Peyer's patch (tissue), 4 donors: ENCODE results near the gene IL22RA2.

Experiments
- POLR2A ChIP-seq, 2 donors: fragments of 450-650 bp; IDR thresholded peaks; one replicate each; pipeline ENCODE4 v1.5.1; 2017; ENCODE audit warnings: antibody characterized with exemption in 2 of 2, mild to moderate bottlenecking in 2 of 2, moderate library complexity in 2 of 2
- TF ChIP-seq, protein P1 (sequence below), 6 experiments: fragments of 450-650 bp in 4 of 6; fragments of 200-600 bp in 2 of 6; sonication (generic) in 1 of 6; IDR thresholded peaks; one replicate each; pipeline ENCODE4 v1.5.1; 2017 to 2019; ENCODE audit warnings: antibody characterized with exemption in 6 of 6, mild to moderate bottlenecking in 3 of 6, moderate library complexity in 1 of 6

DNA sequence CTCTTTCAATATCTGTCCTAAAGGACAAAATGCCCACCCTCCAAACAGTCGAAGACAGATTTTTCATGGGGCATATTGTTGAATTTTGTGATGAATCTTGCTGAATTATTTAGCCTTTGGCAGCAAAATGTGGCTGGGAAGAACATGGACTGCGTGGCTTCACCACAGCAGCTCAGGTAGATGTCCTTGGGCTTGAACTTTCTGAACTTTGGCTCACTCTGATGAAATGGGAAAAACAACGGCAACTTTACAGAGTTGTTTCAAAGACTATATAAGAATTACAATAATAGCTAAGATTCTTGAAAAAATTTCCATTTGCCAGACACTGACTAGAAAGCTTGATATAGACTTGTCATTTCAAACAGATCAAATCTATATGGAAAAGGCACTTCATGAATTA lies 75.9 kb downstream of the IL22RA2 start:
- TF ChIP-seq, protein P1, sequence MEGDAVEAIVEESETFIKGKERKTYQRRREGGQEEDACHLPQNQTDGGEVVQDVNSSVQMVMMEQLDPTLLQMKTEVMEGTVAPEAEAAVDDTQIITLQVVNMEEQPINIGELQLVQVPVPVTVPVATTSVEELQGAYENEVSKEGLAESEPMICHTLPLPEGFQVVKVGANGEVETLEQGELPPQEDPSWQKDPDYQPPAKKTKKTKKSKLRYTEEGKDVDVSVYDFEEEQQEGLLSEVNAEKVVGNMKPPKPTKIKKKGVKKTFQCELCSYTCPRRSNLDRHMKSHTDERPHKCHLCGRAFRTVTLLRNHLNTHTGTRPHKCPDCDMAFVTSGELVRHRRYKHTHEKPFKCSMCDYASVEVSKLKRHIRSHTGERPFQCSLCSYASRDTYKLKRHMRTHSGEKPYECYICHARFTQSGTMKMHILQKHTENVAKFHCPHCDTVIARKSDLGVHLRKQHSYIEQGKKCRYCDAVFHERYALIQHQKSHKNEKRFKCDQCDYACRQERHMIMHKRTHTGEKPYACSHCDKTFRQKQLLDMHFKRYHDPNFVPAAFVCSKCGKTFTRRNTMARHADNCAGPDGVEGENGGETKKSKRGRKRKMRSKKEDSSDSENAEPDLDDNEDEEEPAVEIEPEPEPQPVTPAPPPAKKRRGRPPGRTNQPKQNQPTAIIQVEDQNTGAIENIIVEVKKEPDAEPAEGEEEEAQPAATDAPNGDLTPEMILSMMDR (IDR thresholded peaks at IDR 0.05): no peak
- no peak for TF ChIP-seq POLR2A (IDR thresholded peaks at IDR 0.05)
